Measurements from ENCODE around the gene TRMT61A. TPM values are rescaled to one million over a fixed set of nuclear protein-coding genes. Genes with fewer than 3 reads are reported as not detected.

The TRMT61A gene
- total and polyA plus RNA-seq, 9 of the 15 experiments (the other 6 are each of a cell fraction or from before 2014, with no cell fraction given), result 0.10 to 24.8 (median 5.1) TPM

DNA sequence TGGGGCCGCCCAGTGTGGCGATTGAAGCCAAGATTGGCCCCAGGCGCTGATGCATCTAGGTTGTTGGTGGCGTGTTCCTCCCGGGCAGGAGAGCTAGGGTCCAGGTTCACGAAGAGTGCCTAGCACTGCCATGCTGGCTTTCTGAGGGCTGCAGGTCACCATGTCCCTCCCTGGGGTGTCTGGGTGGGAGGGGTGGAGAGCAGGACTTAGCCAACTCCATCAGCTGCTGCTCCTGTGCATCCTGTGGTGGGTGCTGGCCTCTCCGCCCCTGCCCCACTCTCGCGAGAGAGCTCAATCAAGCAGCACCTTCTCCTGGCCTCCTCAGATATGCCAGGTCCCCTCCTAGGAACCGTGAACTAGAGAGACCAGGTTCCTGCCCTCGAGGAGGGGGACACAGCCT lies 1.8 kb downstream of the TRMT61A start (continued):
- TF ChIP-seq, protein P1, sequence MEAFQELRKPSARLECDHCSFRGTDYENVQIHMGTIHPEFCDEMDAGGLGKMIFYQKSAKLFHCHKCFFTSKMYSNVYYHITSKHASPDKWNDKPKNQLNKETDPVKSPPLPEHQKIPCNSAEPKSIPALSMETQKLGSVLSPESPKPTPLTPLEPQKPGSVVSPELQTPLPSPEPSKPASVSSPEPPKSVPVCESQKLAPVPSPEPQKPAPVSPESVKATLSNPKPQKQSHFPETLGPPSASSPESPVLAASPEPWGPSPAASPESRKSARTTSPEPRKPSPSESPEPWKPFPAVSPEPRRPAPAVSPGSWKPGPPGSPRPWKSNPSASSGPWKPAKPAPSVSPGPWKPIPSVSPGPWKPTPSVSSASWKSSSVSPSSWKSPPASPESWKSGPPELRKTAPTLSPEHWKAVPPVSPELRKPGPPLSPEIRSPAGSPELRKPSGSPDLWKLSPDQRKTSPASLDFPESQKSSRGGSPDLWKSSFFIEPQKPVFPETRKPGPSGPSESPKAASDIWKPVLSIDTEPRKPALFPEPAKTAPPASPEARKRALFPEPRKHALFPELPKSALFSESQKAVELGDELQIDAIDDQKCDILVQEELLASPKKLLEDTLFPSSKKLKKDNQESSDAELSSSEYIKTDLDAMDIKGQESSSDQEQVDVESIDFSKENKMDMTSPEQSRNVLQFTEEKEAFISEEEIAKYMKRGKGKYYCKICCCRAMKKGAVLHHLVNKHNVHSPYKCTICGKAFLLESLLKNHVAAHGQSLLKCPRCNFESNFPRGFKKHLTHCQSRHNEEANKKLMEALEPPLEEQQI (IDR thresholded peaks at IDR 0.05), result no peak
- TF ChIP-seq, protein P2, sequence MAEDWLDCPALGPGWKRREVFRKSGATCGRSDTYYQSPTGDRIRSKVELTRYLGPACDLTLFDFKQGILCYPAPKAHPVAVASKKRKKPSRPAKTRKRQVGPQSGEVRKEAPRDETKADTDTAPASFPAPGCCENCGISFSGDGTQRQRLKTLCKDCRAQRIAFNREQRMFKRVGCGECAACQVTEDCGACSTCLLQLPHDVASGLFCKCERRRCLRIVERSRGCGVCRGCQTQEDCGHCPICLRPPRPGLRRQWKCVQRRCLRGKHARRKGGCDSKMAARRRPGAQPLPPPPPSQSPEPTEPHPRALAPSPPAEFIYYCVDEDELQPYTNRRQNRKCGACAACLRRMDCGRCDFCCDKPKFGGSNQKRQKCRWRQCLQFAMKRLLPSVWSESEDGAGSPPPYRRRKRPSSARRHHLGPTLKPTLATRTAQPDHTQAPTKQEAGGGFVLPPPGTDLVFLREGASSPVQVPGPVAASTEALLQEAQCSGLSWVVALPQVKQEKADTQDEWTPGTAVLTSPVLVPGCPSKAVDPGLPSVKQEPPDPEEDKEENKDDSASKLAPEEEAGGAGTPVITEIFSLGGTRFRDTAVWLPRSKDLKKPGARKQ (CRISPR knock-in tag; IDR thresholded peaks at IDR 0.05), result no peak
- TF ChIP-seq, protein P3, sequence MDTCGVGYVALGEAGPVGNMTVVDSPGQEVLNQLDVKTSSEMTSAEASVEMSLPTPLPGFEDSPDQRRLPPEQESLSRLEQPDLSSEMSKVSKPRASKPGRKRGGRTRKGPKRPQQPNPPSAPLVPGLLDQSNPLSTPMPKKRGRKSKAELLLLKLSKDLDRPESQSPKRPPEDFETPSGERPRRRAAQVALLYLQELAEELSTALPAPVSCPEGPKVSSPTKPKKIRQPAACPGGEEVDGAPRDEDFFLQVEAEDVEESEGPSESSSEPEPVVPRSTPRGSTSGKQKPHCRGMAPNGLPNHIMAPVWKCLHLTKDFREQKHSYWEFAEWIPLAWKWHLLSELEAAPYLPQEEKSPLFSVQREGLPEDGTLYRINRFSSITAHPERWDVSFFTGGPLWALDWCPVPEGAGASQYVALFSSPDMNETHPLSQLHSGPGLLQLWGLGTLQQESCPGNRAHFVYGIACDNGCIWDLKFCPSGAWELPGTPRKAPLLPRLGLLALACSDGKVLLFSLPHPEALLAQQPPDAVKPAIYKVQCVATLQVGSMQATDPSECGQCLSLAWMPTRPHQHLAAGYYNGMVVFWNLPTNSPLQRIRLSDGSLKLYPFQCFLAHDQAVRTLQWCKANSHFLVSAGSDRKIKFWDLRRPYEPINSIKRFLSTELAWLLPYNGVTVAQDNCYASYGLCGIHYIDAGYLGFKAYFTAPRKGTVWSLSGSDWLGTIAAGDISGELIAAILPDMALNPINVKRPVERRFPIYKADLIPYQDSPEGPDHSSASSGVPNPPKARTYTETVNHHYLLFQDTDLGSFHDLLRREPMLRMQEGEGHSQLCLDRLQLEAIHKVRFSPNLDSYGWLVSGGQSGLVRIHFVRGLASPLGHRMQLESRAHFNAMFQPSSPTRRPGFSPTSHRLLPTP (IDR thresholded peaks at IDR 0.05; ENCODE audit: borderline replicate concordance, extremely low read depth, insufficient read length), result no peak
- TF ChIP-seq ZSCAN29 (IDR thresholded peaks at IDR 0.05), result no peak
- no peak for TF ChIP-seq BRCA1 (IDR thresholded peaks at IDR 0.05)
- no peak for TF ChIP-seq BRCA1 (CRISPR knock-in tag; IDR thresholded peaks at IDR 0.05)
- TF ChIP-seq SIRT6 (IDR thresholded peaks at IDR 0.05; ENCODE audit: low read depth, low read length), result no peak
- no peak for TF ChIP-seq MTA2 (IDR thresholded peaks at IDR 0.05; ENCODE audit: low read depth)

Data from K562 (cell line).